ENCODE data around the gene CSNK1G3.

Gene CSNK1G3

GRCh38 chr5:123557907-123558306, 45.9 kb downstream of the CSNK1G3 start:
- no peak for DNase-seq (ENCODE audit: low read depth in 1 of 2, low spot score in 1 of 2)

DNA sequence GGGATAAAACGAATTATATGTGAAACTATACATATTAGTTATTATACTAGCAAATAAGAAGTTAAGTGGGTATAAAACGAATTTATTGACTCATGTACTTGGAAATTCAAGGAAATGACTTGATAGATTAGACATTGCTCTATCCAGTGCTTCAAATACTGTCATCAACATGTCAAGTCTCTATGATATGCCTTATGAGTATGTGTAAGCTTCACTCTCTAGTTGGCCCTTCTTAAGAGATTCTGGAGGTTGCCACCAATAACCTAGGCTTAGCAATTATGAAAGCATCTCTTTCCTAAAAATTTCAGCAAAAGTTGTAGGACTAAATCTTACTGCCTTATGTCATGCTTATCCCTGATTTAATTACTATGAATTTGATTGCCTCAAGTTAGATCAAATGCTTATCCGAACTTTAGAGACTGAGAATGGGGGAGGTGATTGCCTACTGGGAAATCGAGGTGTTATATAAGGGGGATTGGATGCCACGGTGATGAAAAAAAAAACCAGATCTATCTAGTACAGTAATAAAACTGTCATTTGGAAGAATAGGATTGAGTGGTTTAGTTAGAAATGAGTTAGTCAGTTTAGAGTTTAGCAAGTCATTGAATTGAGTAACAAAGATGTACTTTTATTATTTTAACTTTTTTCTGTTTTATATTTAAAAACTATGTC, 46.9 kb downstream of the CSNK1G3 start:
- DNase-seq (ENCODE audit: low read depth in 1 of 2, low spot score in 1 of 2), result no peak

DNA sequence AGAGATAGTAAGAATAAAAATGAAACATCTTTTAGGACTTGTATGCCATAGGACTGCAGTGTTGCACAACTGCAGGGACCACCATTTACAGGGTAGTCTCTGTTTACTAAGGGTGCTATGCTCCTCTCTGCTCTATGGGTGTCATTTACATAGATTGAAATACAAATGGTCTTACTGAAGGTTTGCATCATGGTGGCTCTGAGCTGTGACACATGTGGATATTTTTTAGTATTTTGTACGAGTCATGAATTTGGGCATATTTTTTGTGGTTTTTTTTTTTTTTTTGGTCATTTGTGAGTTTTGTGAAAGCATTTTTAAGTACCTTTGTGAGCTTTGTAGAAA, 47.4 kb downstream of the CSNK1G3 start:
- no peak for DNase-seq (ENCODE audit: low read depth in 1 of 2, low spot score in 1 of 2)

- no peak for DNase-seq (ENCODE audit: low read depth in 1 of 2, low spot score in 1 of 2)
These were observed 49.3 kb downstream of the CSNK1G3 start for GRCh38 chr5:123561230-123561629.

DNA sequence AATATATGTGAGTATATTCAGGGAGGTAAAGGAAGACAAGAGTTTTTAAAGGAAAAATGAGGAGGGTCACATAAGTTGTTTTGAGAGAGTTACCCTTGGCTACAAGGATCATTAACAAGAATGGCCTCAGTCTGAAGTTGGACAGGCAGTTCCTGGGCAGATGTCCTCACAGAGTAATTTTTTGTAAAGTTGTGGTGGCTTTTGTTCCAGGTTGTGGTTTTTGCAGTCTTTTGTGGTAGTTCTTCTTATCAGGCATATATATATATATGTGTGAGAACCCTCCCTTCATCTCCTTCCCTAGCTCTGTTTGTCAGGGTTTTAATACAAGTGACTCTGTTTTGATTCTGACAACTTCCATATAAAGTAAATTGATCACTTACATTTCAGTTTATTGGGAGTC, 60.0 kb downstream of the CSNK1G3 start:
- no peak for DNase-seq (ENCODE audit: low read depth in 1 of 2, low spot score in 1 of 2)

- no peak for DNase-seq (ENCODE audit: low read depth in 1 of 2, low spot score in 1 of 2)
These were observed 66.4 kb downstream of the CSNK1G3 start for GRCh38 chr5:123578390-123578789.

- DNase-seq (ENCODE audit: low read depth in 1 of 2, low spot score in 1 of 2), result no peak
These were observed 67.4 kb downstream of the CSNK1G3 start for GRCh38 chr5:123579410-123579809.

- no peak for DNase-seq (ENCODE audit: low read depth in 1 of 2, low spot score in 1 of 2)
These were observed 70.7 kb downstream of the CSNK1G3 start for GRCh38 chr5:123582550-123583285.

- no peak for DNase-seq (ENCODE audit: low read depth in 1 of 2, low spot score in 1 of 2)
These were observed 73.9 kb downstream of the CSNK1G3 start for GRCh38 chr5:123585871-123586270.

- DNase-seq (ENCODE audit: low read depth in 1 of 2, low spot score in 1 of 2), result no peak
These were observed 82.5 kb downstream of the CSNK1G3 start for GRCh38 chr5:123594434-123594833.

GRCh38 chr5:123597018-123597417, 85.0 kb downstream of the CSNK1G3 start:
- no peak for DNase-seq (ENCODE audit: low read depth in 1 of 2, low spot score in 1 of 2)

DNA sequence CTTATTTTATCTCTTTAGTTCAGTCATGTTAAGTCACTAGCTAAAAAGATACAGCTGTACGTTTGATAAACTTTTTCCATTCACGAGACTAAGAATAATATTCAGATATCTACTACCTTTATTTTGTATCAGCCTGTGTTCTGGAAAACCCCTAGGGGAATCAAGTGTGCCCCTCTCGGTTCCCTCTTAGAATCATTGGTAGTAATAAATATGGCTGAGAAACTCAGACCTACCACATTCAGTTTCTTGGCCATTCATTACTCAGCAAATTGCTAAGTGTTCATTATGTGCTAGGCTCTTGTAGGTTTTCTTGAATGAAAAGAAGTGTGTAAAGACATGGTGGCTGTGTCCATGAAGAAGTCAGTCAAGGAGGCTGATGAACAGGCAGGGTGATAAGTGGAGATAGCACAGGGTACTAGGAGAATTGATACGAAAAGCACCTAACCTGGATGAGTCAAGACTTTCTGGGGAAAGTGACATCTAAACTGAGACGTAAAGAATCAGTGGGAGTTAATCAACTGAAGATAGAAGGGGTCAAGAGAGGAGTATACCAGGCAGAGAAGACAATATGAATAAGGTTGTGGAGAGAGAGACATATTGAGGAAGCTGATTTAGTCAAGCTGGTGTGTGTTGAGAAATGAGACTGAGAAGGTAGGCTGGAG, 86.2 kb downstream of the CSNK1G3 start:
- no peak for DNase-seq (ENCODE audit: low read depth in 1 of 2, low spot score in 1 of 2)

DNA sequence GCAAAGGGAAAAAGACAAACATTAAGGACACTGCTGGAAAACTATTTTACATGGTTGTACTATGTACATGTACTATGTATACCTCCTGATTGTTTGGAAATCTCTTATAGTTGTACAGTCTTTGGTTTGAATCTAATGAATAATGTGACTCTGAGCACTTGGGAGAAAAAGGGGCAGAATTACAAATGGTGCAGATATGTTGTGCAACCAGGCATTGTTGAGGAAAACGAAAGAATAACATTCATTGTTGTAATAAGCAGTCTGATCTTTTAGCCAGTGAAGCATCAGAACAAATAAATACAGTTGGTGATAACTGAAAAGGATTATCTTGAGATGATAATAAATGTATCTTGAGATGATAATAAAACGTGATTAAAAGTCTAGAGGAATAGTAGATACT, 87.2 kb downstream of the CSNK1G3 start:
- DNase-seq (ENCODE audit: low read depth in 1 of 2, low spot score in 1 of 2), result no peak

DNA sequence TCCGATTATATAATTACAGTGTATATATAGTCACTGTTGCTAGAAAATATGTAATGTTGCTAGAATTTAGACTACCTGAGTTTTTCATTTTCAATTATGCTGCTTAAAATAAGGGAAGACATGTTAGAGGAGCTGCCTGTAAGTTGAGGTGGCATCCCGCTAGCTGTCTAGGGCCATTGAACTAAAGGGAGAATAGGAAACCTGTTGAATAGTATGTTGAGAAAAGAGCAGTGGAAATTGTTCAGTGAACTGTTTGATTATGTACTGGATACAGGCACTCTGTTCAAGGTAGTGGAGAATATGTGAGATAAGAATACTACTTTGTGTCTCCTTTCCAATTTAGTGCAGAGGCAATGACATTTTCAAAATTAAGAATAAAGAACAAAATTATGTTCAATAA, 89.6 kb downstream of the CSNK1G3 start:
- no peak for DNase-seq (ENCODE audit: low read depth in 1 of 2, low spot score in 1 of 2)

DNA sequence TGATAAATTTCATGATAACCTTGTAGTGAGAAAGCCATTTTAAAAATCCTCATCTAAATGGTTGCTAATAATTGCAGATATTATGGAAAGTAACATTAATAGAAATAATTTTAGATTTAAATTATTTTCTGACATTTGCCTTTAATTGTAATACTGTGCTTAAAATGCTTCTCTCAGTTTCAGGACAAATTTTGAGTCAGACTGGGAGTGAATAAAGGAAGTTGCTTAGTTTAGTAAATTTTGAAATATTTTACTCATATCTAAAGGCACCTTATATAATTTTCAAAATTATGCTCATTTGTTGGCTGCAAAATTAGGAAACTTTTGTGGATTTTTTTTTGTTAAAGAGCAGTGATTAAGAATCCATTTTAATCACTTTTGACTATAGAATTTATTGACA, 93.8 kb downstream of the CSNK1G3 start:
- DNase-seq (ENCODE audit: low read depth in 1 of 2, low spot score in 1 of 2), result no peak

- DNase-seq (ENCODE audit: low read depth in 1 of 2, low spot score in 1 of 2), result no peak
These were observed 98.2 kb downstream of the CSNK1G3 start for GRCh38 chr5:123610209-123610608.

DNA sequence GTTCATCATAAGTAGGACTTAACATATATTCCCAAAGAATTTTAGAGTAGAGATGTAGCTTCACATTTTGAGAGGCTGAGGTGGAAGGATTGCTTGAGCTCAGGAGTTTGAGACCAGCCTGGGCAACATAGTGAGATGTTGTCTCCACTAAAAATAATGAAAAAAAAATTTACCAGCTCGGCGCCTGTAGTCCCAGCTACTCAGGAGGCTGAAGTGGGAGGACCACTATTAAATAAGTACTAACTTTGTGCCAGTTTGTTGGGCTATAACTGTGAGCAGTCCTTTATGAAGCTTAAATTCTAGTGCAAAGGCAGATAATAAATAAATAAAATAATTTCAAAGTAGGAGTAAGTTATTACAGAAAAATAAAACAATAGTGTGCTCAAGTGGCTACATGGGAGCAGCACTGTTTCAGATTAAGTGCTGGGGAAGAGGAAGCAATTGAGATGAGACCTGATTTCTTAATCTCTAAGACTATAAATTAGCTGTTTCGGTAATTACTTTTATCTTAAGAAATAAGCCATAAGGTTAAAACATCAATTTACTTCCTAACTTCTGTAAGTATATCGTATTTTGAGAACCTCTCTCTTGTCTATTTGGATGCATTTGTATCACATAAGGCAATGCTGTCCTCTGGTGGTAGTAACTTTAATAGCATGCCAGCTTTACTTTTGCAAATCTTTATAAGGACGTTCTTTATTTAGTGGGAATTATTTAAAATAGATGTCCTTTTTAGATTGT, 98.9 kb downstream of the CSNK1G3 start:
- DNase-seq (ENCODE audit: low read depth in 1 of 2, low spot score in 1 of 2), result peak in 1 of 2 donors; percentile 33

- no peak for DNase-seq (ENCODE audit: low read depth in 1 of 2, low spot score in 1 of 2)
These were observed 99.4 kb downstream of the CSNK1G3 start for GRCh38 chr5:123611406-123611709.

GRCh38 chr5:123617561-123617960, 105.6 kb downstream of the CSNK1G3 start:
- no peak for DNase-seq (ENCODE audit: low read depth in 1 of 2, low spot score in 1 of 2)

GRCh38 chr5:123626051-123626450, 114.1 kb downstream of the CSNK1G3 start:
- DNase-seq (ENCODE audit: low read depth in 1 of 2, low spot score in 1 of 2), result no peak

GRCh38 chr5:123628860-123629544, 117.0 kb downstream of the CSNK1G3 start:
- no peak for DNase-seq (ENCODE audit: low read depth in 1 of 2, low spot score in 1 of 2)

Data from activated CD4-positive, alpha-beta T cell treated with anti-CD3 and anti-CD28 coated beads, Interleukin-2, amount 50 U/mL, for 24 hours (primary cell).